ENCODE measurements around the gene PLCB4.

The PLCB4 gene

GRCh38 chr20:9441948-9442347 lies 373.1 kb downstream of the PLCB4 start:
- no peak for TF ChIP-seq ZSCAN16 (tag by site-specific recombination; IDR thresholded peaks at IDR 0.05)
- no peak for TF ChIP-seq ZNF398 (tag by site-specific recombination; IDR thresholded peaks at IDR 0.05)
- TF ChIP-seq ZNF600 (tag by site-specific recombination; IDR thresholded peaks at IDR 0.05), result no peak
- TF ChIP-seq INSM2 (tag by site-specific recombination; IDR thresholded peaks at IDR 0.05), result no peak
- no peak for TF ChIP-seq ZBTB1 (tag by site-specific recombination; IDR thresholded peaks at IDR 0.05)
- no peak for TF ChIP-seq ZNF654 (tag by site-specific recombination; IDR thresholded peaks at IDR 0.05; ENCODE audit: low read depth)
- no peak for TF ChIP-seq CTCF (tag by site-specific recombination; IDR thresholded peaks at IDR 0.05)
- TF ChIP-seq ZNF501 (tag by site-specific recombination; IDR thresholded peaks at IDR 0.05), result no peak
- no peak for TF ChIP-seq PATZ1 (tag by site-specific recombination; IDR thresholded peaks at IDR 0.05)
- TF ChIP-seq ZNF692 (tag by site-specific recombination; IDR thresholded peaks at IDR 0.05), result no peak
- TF ChIP-seq ZFP41 (tag by site-specific recombination; IDR thresholded peaks at IDR 0.05; ENCODE audit: borderline replicate concordance), result no peak
- TF ChIP-seq ZNF701 (tag by site-specific recombination; IDR thresholded peaks at IDR 0.05), result no peak
- no peak for TF ChIP-seq BCL11A (tag by site-specific recombination; IDR thresholded peaks at IDR 0.05; ENCODE audit: low read depth)
- Histone ChIP-seq H3K9me3 (ENCODE audit: control insufficient read depth, insufficient read depth, low read depth, low read length) (no peaks in the 10 kb centered on the region), H3K27ac (ENCODE audit: extremely low read depth, low read depth, low read length) (no peak overlapping the region), H3K4me3 (ENCODE audit: low read depth, low read length) (no peak overlapping the region), H3K36me3 (ENCODE audit: control insufficient read depth in 2 of 2, insufficient read depth in 1 of 2, low read length in 2 of 2) (peaks cover 0 to 13% of the 10 kb centered on the region in 2 experiments; a peak in 2 of 3 replicates), H3K4me1 (ENCODE audit: control insufficient read depth, insufficient read depth, low read length) (no peaks in the 10 kb centered on the region)
- CTCF ChIA-PET, result interaction anchor here (1.3 kb wide), 1 partner anchor 34 kb away, joined by 4 read pairs; no protein-coding TSS in a partner anchor
- POLR2A ChIA-PET, result no interaction called here

- Histone ChIP-seq H3K4me3 (ENCODE audit: low read depth, low read length) (no peak overlapping the region), H3K9me3 (ENCODE audit: control insufficient read depth, insufficient read depth, low read depth, low read length) (no peaks in the 10 kb centered on the region), H3K27ac (ENCODE audit: extremely low read depth, low read depth, low read length) (no peak overlapping the region), H3K36me3 (ENCODE audit: control insufficient read depth in 2 of 2, insufficient read depth in 1 of 2, low read length in 2 of 2) (peaks cover 0 to 7% of the 10 kb centered on the region in 2 experiments; a peak in 2 of 3 replicates), H3K4me1 (ENCODE audit: control insufficient read depth, insufficient read depth, low read length) (no peaks in the 10 kb centered on the region)
- POLR2A ChIA-PET, result no interaction called here
- CTCF ChIA-PET, result interaction anchor here (1.3 kb wide), 1 partner anchor 35 kb away, joined by 4 read pairs; no protein-coding TSS in a partner anchor
- TF ChIP-seq PATZ1 (tag by site-specific recombination; IDR thresholded peaks at IDR 0.05) (no peak), ZNF266 (tag by site-specific recombination; IDR thresholded peaks at IDR 0.05; ENCODE audit: low read depth) (no peak), ZFP37 (tag by site-specific recombination; IDR thresholded peaks at IDR 0.05) (no peak), ZFP41 (tag by site-specific recombination; IDR thresholded peaks at IDR 0.05; ENCODE audit: borderline replicate concordance) (no peak), ZNF830 (tag by site-specific recombination; IDR thresholded peaks at IDR 0.05; ENCODE audit: low read depth) (no peak), ZNF549 (tag by site-specific recombination; IDR thresholded peaks at IDR 0.05) (no peak), KLF16 (tag by site-specific recombination; IDR thresholded peaks at IDR 0.05) (no peak)
Measured at GRCh38 chr20:9442858-9443257, 374.0 kb downstream of the PLCB4 start.

All from HEK293 (cell line).